ENCODE data around the gene HS1BP3. TPM values are rescaled to one million over a fixed set of nuclear protein-coding genes. Genes with fewer than 3 reads are reported as not detected.

The HS1BP3 gene
- total RNA-seq, 4 donors from 2014 or later, result 7.1 to 41.8 (median 28.4) TPM

- Histone ChIP-seq H3K4me3 (no peak overlapping the region), H3K36me3 (no peaks in the 10 kb centered on the region), H3K27ac (peak overlapping the region; percentile 77 to 95), H3K27me3 (no peaks in the 10 kb centered on the region), H3K4me1 (peaks cover 9 to 29% of the 10 kb centered on the region in 2 donors), H3K9me3 (no peaks in the 10 kb centered on the region)
- intact Hi-C loops (cut with DNase I; ENCODE audit: low total_unique reads), result no loop called here
- TF ChIP-seq, protein P1, sequence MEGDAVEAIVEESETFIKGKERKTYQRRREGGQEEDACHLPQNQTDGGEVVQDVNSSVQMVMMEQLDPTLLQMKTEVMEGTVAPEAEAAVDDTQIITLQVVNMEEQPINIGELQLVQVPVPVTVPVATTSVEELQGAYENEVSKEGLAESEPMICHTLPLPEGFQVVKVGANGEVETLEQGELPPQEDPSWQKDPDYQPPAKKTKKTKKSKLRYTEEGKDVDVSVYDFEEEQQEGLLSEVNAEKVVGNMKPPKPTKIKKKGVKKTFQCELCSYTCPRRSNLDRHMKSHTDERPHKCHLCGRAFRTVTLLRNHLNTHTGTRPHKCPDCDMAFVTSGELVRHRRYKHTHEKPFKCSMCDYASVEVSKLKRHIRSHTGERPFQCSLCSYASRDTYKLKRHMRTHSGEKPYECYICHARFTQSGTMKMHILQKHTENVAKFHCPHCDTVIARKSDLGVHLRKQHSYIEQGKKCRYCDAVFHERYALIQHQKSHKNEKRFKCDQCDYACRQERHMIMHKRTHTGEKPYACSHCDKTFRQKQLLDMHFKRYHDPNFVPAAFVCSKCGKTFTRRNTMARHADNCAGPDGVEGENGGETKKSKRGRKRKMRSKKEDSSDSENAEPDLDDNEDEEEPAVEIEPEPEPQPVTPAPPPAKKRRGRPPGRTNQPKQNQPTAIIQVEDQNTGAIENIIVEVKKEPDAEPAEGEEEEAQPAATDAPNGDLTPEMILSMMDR (IDR thresholded peaks at IDR 0.05), result peak in 1 of 4 experiments; percentile 27
- no peak for TF ChIP-seq POLR2A (IDR thresholded peaks at IDR 0.05)
- DNase-seq, result peak; percentile 89 to 96
These were observed 41.4 kb downstream of the HS1BP3 start for GRCh38 chr2:20609349-20609994.

- TF ChIP-seq POLR2A (IDR thresholded peaks at IDR 0.05), result no peak
- TF ChIP-seq, protein P1 (IDR thresholded peaks at IDR 0.05), result no peak
- peaks cover 9 to 30% of the 10 kb centered on the region in 2 donors for H3K4me1 ChIP-seq
- DNase-seq, result peak in 1 of 2 donors; percentile 44
- intact Hi-C loops (cut with DNase I; ENCODE audit: low total_unique reads), result no loop called here
- no peaks in the 10 kb centered on the region for H3K27me3 ChIP-seq
- no peak overlapping the region for H3K4me3 ChIP-seq
- no peaks in the 10 kb centered on the region for H3K9me3 ChIP-seq
- no peaks in the 10 kb centered on the region for H3K36me3 ChIP-seq
- H3K27ac ChIP-seq, result peak overlapping the region; percentile 77 to 95
These were observed 42.1 kb downstream of the HS1BP3 start for GRCh38 chr2:20608666-20609348.

GRCh38 chr2:20607446-20607845, 43.5 kb downstream of the HS1BP3 start:
- DNase-seq, result no peak
- no peaks in the 10 kb centered on the region for H3K9me3 ChIP-seq
- no peak overlapping the region for H3K4me3 ChIP-seq
- no peaks in the 10 kb centered on the region for H3K27me3 ChIP-seq
- intact Hi-C loops (cut with DNase I; ENCODE audit: low total_unique reads), result no loop called here
- peaks cover 9 to 30% of the 10 kb centered on the region in 2 donors for H3K4me1 ChIP-seq
- no peaks in the 10 kb centered on the region for H3K36me3 ChIP-seq
- H3K27ac ChIP-seq, result no peak overlapping the region
- TF ChIP-seq, protein P1 (IDR thresholded peaks at IDR 0.05), result no peak
- no peak for TF ChIP-seq POLR2A (IDR thresholded peaks at IDR 0.05)

DNA sequence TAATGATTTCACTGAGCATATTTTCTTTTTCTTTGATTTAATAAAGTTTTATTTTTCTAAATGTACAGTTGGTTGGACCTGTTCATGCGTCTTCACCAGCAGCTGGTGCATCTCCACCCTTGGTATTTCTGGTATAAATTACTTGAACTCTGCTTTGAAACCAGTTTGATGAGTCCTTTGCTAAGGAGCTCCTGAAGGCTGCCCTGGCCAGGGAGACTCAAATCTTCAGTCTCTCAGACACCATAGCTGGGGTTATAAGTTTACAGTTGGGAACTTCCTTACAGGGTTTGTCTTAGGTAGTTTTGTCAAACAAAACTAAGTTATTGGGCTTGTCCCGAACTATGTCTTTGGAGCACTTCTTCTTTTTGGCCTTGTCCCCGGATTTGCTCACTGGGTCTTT, 44.7 kb downstream of the HS1BP3 start:
- Histone ChIP-seq H3K4me1 (peaks cover 9 to 21% of the 10 kb centered on the region in 2 donors), H3K27ac (peak overlapping the region; percentile 80 to 85), H3K27me3 (no peaks in the 10 kb centered on the region), H3K36me3 (no peaks in the 10 kb centered on the region), H3K4me3 (no peak overlapping the region), H3K9me3 (no peaks in the 10 kb centered on the region)
- intact Hi-C loops (cut with DNase I; ENCODE audit: low total_unique reads), result no loop called here
- no peak for TF ChIP-seq POLR2A (IDR thresholded peaks at IDR 0.05)
- TF ChIP-seq, protein P1 (IDR thresholded peaks at IDR 0.05), result no peak
- no peak for DNase-seq

DNA sequence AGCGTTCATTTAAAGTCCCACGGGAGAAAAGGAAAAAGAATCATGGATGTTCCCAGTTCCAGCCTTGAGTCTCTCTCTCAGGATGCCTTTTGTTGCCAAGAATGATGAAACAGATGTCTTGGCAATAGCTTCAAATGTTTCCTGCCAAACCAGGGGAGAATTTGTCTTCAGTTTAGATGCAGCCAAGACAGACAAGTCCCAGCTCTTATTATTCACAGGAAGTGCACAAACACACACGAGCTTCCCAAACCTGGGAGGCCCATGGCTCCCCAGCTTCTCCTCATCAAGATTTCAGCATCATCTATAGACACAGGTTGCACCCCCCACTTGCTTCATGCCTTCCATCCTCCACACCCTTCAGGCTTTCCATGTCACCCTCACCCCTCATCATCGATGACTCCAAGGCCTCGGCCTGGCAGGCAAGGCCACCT, 45.9 kb downstream of the HS1BP3 start:
- Histone ChIP-seq H3K4me1 (peaks cover 8 to 17% of the 10 kb centered on the region in 2 donors), H3K27ac (peak overlapping the region; percentile 80 to 85), H3K9me3 (no peaks in the 10 kb centered on the region), H3K4me3 (no peak overlapping the region), H3K36me3 (no peaks in the 10 kb centered on the region), H3K27me3 (no peaks in the 10 kb centered on the region)
- DNase-seq, result peak; percentile 67 to 76
- peak in 1 of 2 donors; percentile 5 for TF ChIP-seq POLR2A (IDR thresholded peaks at IDR 0.05)
- TF ChIP-seq, protein P1 (IDR thresholded peaks at IDR 0.05), result no peak
- intact Hi-C loops (cut with DNase I; ENCODE audit: low total_unique reads), result no loop called here
